Measurements from ENCODE around the gene BMPR1A. TPM values are rescaled to one million over a fixed set of nuclear protein-coding genes. Genes with fewer than 3 reads are reported as not detected.

BMPR1A gene
- total and polyA plus RNA-seq, 2 of the 13 experiments (the other 11 are each of a cell fraction or from before 2014, with no cell fraction given), result 17.8 to 44.2 TPM

GRCh38 chr10:86936661-86937501 is 180.5 kb downstream of the BMPR1A start:
- DNase-seq (ENCODE audit: low spot score) (no peak), FAIRE-seq (no peak), ATAC-seq (no peak; the same call in 2 of the 3 replicates)
- Histone ChIP-seq H2AFZ (ENCODE audit: low read length) (no peak overlapping the region), H3K4me2 (ENCODE audit: low read depth, low read length) (no peak overlapping the region), H3K4me3 (replicated peaks in 1 of 3; ENCODE audit: insufficient read depth in 1 of 3, low read depth in 2 of 3, low read length in 3 of 3) (no peak overlapping the region), H3K36me3 (replicated peaks in 1 of 2; ENCODE audit: control insufficient read depth in 1 of 2, insufficient read depth in 2 of 2, low read length in 2 of 2) (no peaks in the 10 kb centered on the region), H3K27me3 (ENCODE audit: control insufficient read depth in 1 of 2, insufficient read depth in 2 of 2, low read length in 2 of 2) (no peaks in the 10 kb centered on the region), H3K27ac (ENCODE audit: extremely low read length, insufficient read depth, low read length) (no peak overlapping the region), H3K9me3 (ENCODE audit: low read length) (no peaks in the 10 kb centered on the region), H3K4me1 (ENCODE audit: insufficient read depth, low read length) (peaks cover 18% of the 10 kb centered on the region), H4K20me1 (ENCODE audit: insufficient read depth, low read length) (no peaks in the 10 kb centered on the region), H3K9ac (ENCODE audit: insufficient read depth, low read depth, low read length) (no peak overlapping the region), H3K79me2 (ENCODE audit: insufficient read depth, low read length) (no peaks in the 10 kb centered on the region)
- 38% methylated on average over 11 of the region's 13 CpGs for WGBS (ENCODE audit: low lambda C conversion rate)
- CTCF ChIA-PET (ENCODE audit: low intra/inter-chr PET ratio, low total read pairs), result no interaction called here
- POLR2A ChIA-PET, result no interaction called here
- intact Hi-C loops (cut with micrococcal nuclease; ENCODE audit: unreplicated experiment) (loop anchor here (5.0 kb wide), 1 partner anchor 520 kb away; no protein-coding TSS in a partner anchor), in situ Hi-C loops (cut with HindIII; ENCODE audit: extremely low pct_ligation_motif_present, low pct_unique_long_range_greater_than_20kb) (no loop called here)
- no TSS peak for BruUV-seq (replicated peaks)
- TF ChIP-seq KMT2B (CRISPR knock-in tag; IDR thresholded peaks at IDR 0.05) (no peak), ZNF549 (CRISPR knock-in tag; IDR thresholded peaks at IDR 0.05) (no peak), ARHGAP35 (CRISPR knock-in tag; IDR thresholded peaks at IDR 0.05; ENCODE audit: borderline replicate concordance) (no peak), AGO2 (optimal IDR thresholded peaks at IDR 0.05; ENCODE audit: low read depth, low read length) (peak; percentile 43), ZNF280B (CRISPR knock-in tag; IDR thresholded peaks at IDR 0.05; ENCODE audit: borderline replicate concordance) (no peak)

Data from HepG2 (cell line).